ENCODE measurements around the gene HRCT1.

The HRCT1 gene

GRCh38 chr9:35954942-35955546 lies 49.0 kb downstream of the HRCT1 start:
- no peak overlapping the region for H3K4me3 ChIP-seq (ENCODE audit: low read length)
- peak; percentile 94 for TF ChIP-seq CTCF (conservative IDR thresholded peaks at IDR 0.05; ENCODE audit: low read length)
- DNase-seq (ENCODE audit: low read depth): peak; percentile 85

GRCh38 chr9:35956651-35957050 lies 50.6 kb downstream of the HRCT1 start:
- no peak for TF ChIP-seq CTCF (conservative IDR thresholded peaks at IDR 0.05; ENCODE audit: low read length)
- DNase-seq (ENCODE audit: low read depth): no peak
- no peak overlapping the region for H3K4me3 ChIP-seq (ENCODE audit: low read length)
